IMR-90 (cell line): ENCODE results near the gene PDE4B. TPM values are rescaled to one million over a fixed set of nuclear protein-coding genes. Genes with fewer than 3 reads are reported as not detected.

ENCODE experiments used
- ATAC-seq: fragments of 200-7000 bp; cut with Tn5 transposase; 2 replicates; pipeline ENCODE4 v1.9.1; 2020; ENCODE audit warnings: low read depth, mild to moderate bottlenecking, moderate library complexity
- BruUV-seq: library from RNA; stranded (reverse); fragments of 400-500 nt; replicated peaks from 2 replicates; lab custom pipeline; 2021; lab: Mats Ljungman, UMichigan
- CTCF ChIA-PET: fragments of 300-600 bp; formaldehyde crosslinking; extraction: SDS; loops from one replicate; lab custom pipeline; 2021; ENCODE audit warnings: antibody characterized with exemption; lab: Yijun Ruan, JAX
- POLR2A ChIA-PET: fragments of 300-600 bp; sonication (Branson Sonifier 250); formaldehyde crosslinking; loops from one replicate; lab custom pipeline; 2022; ENCODE audit warnings: antibody characterized with exemption; ENCODE audit not compliant: unreplicated experiment; lab: Charles Lee
- DNase-seq: peaks from one replicate; pipeline ENCODE4 v3.0.0; 2013
- H2AFZ ChIP-seq: replicated peaks from 2 replicates; pipeline ENCODE3; 2013; ENCODE audit warnings: low read length, mild to moderate bottlenecking; ENCODE audit not compliant: poor library complexity
- H2AK5ac ChIP-seq: 2 replicates; pipeline ENCODE4 v1.6.1; 2013; ENCODE audit warnings: low read depth, low read length, inconsistent platforms
- H2AK9ac ChIP-seq: replicated peaks from 2 replicates; pipeline ENCODE3; 2013; ENCODE audit warnings: mild to moderate bottlenecking, low read depth, low read length, moderate library complexity; ENCODE audit not compliant: poor library complexity
- H2BK120ac ChIP-seq: 2 replicates; pipeline ENCODE4 v1.6.1; 2013; ENCODE audit warnings: low read depth, low read length, inconsistent platforms
- H2BK15ac ChIP-seq: 3 replicates; pipeline ENCODE4 v1.6.1; 2013; ENCODE audit warnings: low read depth, low read length, inconsistent platforms
- H2BK20ac ChIP-seq: 2 replicates; pipeline ENCODE4 v1.6.1; 2013; ENCODE audit warnings: low read depth, mild to moderate bottlenecking, inconsistent platforms, low read length, moderate library complexity
- H2BK5ac ChIP-seq: 2 replicates; pipeline ENCODE4 v1.6.1; 2013; ENCODE audit warnings: mild to moderate bottlenecking, low read depth, low read length, inconsistent platforms; ENCODE audit not compliant: poor library complexity, severe bottlenecking
- H3K14ac ChIP-seq: replicated peaks from 2 replicates; pipeline ENCODE4 v1.6.1; 2013; ENCODE audit warnings: low read depth, low read length, inconsistent platforms
- H3K18ac ChIP-seq: 2 replicates; pipeline ENCODE4 v1.6.1; 2013; ENCODE audit warnings: low read depth, low read length, control low read depth
- H3K23ac ChIP-seq: 2 replicates; pipeline ENCODE4 v1.6.1; 2013; ENCODE audit warnings: low read depth, low read length, inconsistent platforms
- H3K27ac ChIP-seq: 2 replicates; pipeline ENCODE4 v1.5.1; 2013; ENCODE audit warnings: mild to moderate bottlenecking, control low read depth, low read length; ENCODE audit not compliant: insufficient read depth
- H3K27me3 ChIP-seq: 2 replicates; pipeline ENCODE4 v1.6.1; 2013; ENCODE audit warnings: low read length; ENCODE audit not compliant: control insufficient read depth, insufficient read depth
- H3K36me3 ChIP-seq: 2 replicates; pipeline ENCODE4 v1.6.1; 2013; ENCODE audit warnings: low read length, mixed read lengths; ENCODE audit not compliant: control insufficient read depth, insufficient read depth
- H3K4ac ChIP-seq: 2 replicates; pipeline ENCODE4 v1.6.1; 2013; ENCODE audit warnings: low read depth, low read length, inconsistent platforms
- H3K4me1 ChIP-seq: 2 replicates; pipeline ENCODE4 v1.6.1; 2013; ENCODE audit warnings: low read length, mixed read lengths; ENCODE audit not compliant: control insufficient read depth, insufficient read depth
- H3K4me2 ChIP-seq: 2 replicates; pipeline ENCODE4 v1.6.1; 2013; ENCODE audit warnings: low read depth, mild to moderate bottlenecking, control low read depth, low read length, moderate library complexity
- H3K4me3 ChIP-seq: 2 replicates; pipeline ENCODE4 v1.5.1; 2013; ENCODE audit warnings: low read depth, mild to moderate bottlenecking, control low read depth, low read length, moderate library complexity; ENCODE audit not compliant: insufficient read depth
- H3K56ac ChIP-seq: 2 replicates; pipeline ENCODE4 v1.6.1; 2013; ENCODE audit warnings: low read length, inconsistent platforms; ENCODE audit not compliant: insufficient read depth; ENCODE audit errors: extremely low read depth
- H3K79me1 ChIP-seq, 2 experiments: 2 replicates each; pipeline ENCODE4 v1.6.1; 2013; ENCODE audit warnings: low read length in 2 of 2, inconsistent platforms in 1 of 2, low read depth in 1 of 2
- H3K9ac ChIP-seq: 2 replicates; pipeline ENCODE4 v1.6.1; 2013; ENCODE audit warnings: low read depth, low read length, control low read depth
- H3K9me1 ChIP-seq: 2 replicates; pipeline ENCODE4 v1.6.1; 2013; ENCODE audit warnings: low read length, inconsistent platforms; ENCODE audit not compliant: insufficient read depth
- H3K9me3 ChIP-seq: 2 replicates; pipeline ENCODE4 v1.6.1; 2013; ENCODE audit warnings: low read length; ENCODE audit not compliant: control insufficient read depth, insufficient read depth
- H4K20me1 ChIP-seq: 2 replicates; pipeline ENCODE4 v1.6.1; 2013; ENCODE audit warnings: low read length, inconsistent platforms; ENCODE audit not compliant: insufficient read depth
- H4K5ac ChIP-seq: 2 replicates; pipeline ENCODE4 v1.6.1; 2013; ENCODE audit warnings: mild to moderate bottlenecking, low read depth, low read length, control low read depth
- H4K8ac ChIP-seq, 2 experiments: 2 replicates each; pipeline ENCODE4 v1.6.1; 2013; ENCODE audit warnings: low read depth in 2 of 2, low read length in 2 of 2, control low read depth in 1 of 2, inconsistent platforms in 1 of 2
- H4K91ac ChIP-seq: 2 replicates; pipeline ENCODE4 v1.6.1; 2013; ENCODE audit warnings: low read depth, low read length, inconsistent platforms; ENCODE audit not compliant: insufficient read depth
- BHLHE40 ChIP-seq: fragments of 150-350 bp; IDR thresholded peaks from 2 replicates; pipeline ENCODE4 v1.6.1; 2016; ENCODE audit warnings: mild to moderate bottlenecking, low read depth, low read length
- CEBPB ChIP-seq: IDR thresholded peaks from 2 replicates; pipeline ENCODE4 v1.6.1; 2012; ENCODE audit warnings: low read depth, low read length, improper control_type of control experiment
- CHD1 ChIP-seq: IDR thresholded peaks from 2 replicates; pipeline ENCODE4 v1.6.1; 2012; ENCODE audit warnings: low read depth, low read length, improper control_type of control experiment
- FOS ChIP-seq: fragments of 150-350 bp; IDR thresholded peaks from 2 replicates; pipeline ENCODE4 v1.6.1; 2016; ENCODE audit warnings: low read depth, low read length
- MAFK ChIP-seq: IDR thresholded peaks from 2 replicates; pipeline ENCODE4 v1.6.1; 2012; ENCODE audit warnings: low read depth, low read length, improper control_type of control experiment
- MAZ ChIP-seq: IDR thresholded peaks from 2 replicates; pipeline ENCODE4 v1.6.1; 2012; ENCODE audit warnings: low read depth, mild to moderate bottlenecking, low read length, improper control_type of control experiment, moderate library complexity, borderline replicate concordance
- NFE2L2 ChIP-seq: fragments of 150-350 bp; IDR thresholded peaks from 2 replicates; pipeline ENCODE4 v1.6.1; 2016; ENCODE audit warnings: low read depth, mild to moderate bottlenecking, low read length
- POLR2A ChIP-seq: IDR thresholded peaks from 2 replicates; pipeline ENCODE4 v1.6.1; 2012; ENCODE audit warnings: mild to moderate bottlenecking, low read depth, low read length
- RAD21 ChIP-seq: IDR thresholded peaks from 2 replicates; pipeline ENCODE4 v1.6.1; 2012; ENCODE audit warnings: low read length, improper control_type of control experiment
- RCOR1 ChIP-seq: IDR thresholded peaks from 2 replicates; pipeline ENCODE4 v1.6.1; 2012; ENCODE audit warnings: mild to moderate bottlenecking, low read length, improper control_type of control experiment; ENCODE audit not compliant: insufficient replicate concordance
- RFX5 ChIP-seq: IDR thresholded peaks from 2 replicates; pipeline ENCODE4 v1.8.0; 2012; ENCODE audit warnings: low read depth, mild to moderate bottlenecking, low read length, moderate library complexity
- SMC3 ChIP-seq: fragments of 150-350 bp; IDR thresholded peaks from 2 replicates; pipeline ENCODE4 v1.6.1; 2016; ENCODE audit warnings: low read depth, mild to moderate bottlenecking, antibody characterized with exemption, low read length, moderate library complexity
- WGBS, 2 experiments: methylation state at CpG; one replicate each; pipeline versions ENCODE4 v1.1.5 to v1.1.7; 2013; ENCODE audit warnings: missing lambda C conversion rate in 2 of 2; ENCODE audit not compliant: insufficient read length in 1 of 2; ENCODE audit errors: extremely low coverage in 2 of 2; 5-methylcytosine and 5-hydroxymethylcytosine counted together
- dilution Hi-C: fragments of 300-500 bp; cut with HindIII; formaldehyde crosslinking; loops from one replicate; pipeline ENCODE4 v1.14.3; 2018; ENCODE audit warnings: low sequenced_read_pairs; ENCODE audit not compliant: unreplicated experiment
- in situ Hi-C: fragments of 300-500 bp; cut with MboI; formaldehyde crosslinking; loops from 3 replicates; pipeline ENCODE4 v1.14.3; 2019; ENCODE audit warnings: low sequenced_read_pairs, inconsistent platforms, mixed read lengths
- intact Hi-C: fragments of 100-400 bp; cut with micrococcal nuclease; formaldehyde crosslinking; loops from 2 replicates; pipeline ENCODE4 v1.10.0; 2022
- polyA plus RNA-seq, 3 experiments: library from polyadenylated mRNA; depleted of rRNA; stranded (reverse); fragments of >200 nt; gene quantifications; 2 replicates each; pipeline ENCODE4 v1.2.3, GENCODE V29; 2012; ENCODE audit warnings: low replicate concordance in 1 of 3
- total RNA-seq: library from RNA; depleted of rRNA; stranded (reverse); fragments of >200 nt; gene quantifications from 2 replicates; pipeline ENCODE4 v1.2.3, GENCODE V29; 2012
- TF ChIP-seq, protein P1 (sequence below): fragments of 150-350 bp; IDR thresholded peaks from 2 replicates; pipeline ENCODE4 v1.6.1; 2016; ENCODE audit warnings: low read depth, mild to moderate bottlenecking, low read length, moderate library complexity, borderline replicate concordance
- TF ChIP-seq, protein P2 (sequence below): fragments of 150-350 bp; IDR thresholded peaks from 2 replicates; pipeline ENCODE4 v1.6.1; 2017; ENCODE audit warnings: mild to moderate bottlenecking, antibody characterized with exemption, low read length, low read depth
- TF ChIP-seq, protein P3 (sequence below): conservative IDR thresholded peaks from 2 replicates; pipeline ENCODE4 v1.5.1; 2012; ENCODE audit warnings: mild to moderate bottlenecking, low read depth, low read length, improper control_type of control experiment

Gene PDE4B
- total and polyA plus RNA-seq, 2 of the 4 experiments (the other 2 are of a cell fraction) = 5.8 to 21.3 TPM

DNA sequence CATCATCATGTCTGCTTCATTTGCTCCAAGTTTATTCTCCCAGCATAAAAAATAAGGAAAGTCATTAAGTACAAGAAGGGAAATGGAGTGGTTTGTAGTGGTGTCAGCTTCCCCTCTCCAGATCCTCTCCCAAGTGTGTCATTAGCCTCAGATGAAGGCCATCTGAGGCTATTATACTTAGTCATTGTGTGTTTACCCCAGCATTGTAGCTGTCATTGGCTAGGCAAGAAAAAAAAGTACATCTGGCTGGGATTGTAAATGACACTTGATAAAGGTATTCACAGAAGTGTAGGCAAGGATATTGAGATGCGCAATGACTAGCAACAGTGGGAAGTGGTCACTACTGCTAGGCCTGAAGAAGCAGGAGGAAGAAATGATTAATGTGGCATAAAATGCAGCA lies 424.3 kb downstream of the PDE4B start:
- Histone ChIP-seq H3K36me3 (no peaks in the 10 kb centered on the region), H3K4ac (no peak overlapping the region), H4K91ac (no peak overlapping the region), H3K9me3 (no peaks in the 10 kb centered on the region), H2BK5ac (no peak overlapping the region), H3K27ac (no peak overlapping the region), H2AFZ (no peak overlapping the region), H2BK120ac (no peak overlapping the region), H3K4me3 (no peak overlapping the region), H3K4me2 (no peak overlapping the region), H4K5ac (no peak overlapping the region), H3K79me1 (no peaks in the 10 kb centered on the region), H3K9me1 (peaks cover 5% of the 10 kb centered on the region; the same call in 1 of the 2 replicates), H4K20me1 (no peaks in the 10 kb centered on the region), H3K4me1 (no peaks in the 10 kb centered on the region; the same call in 1 of the 2 replicates), H3K27me3 (no peaks in the 10 kb centered on the region; the same call in 1 of the 2 replicates), H2BK20ac (no peak overlapping the region), H3K56ac (no peak overlapping the region), H2AK9ac (no peak overlapping the region), H3K18ac (no peak overlapping the region), H3K14ac (no peak overlapping the region), H3K9ac (no peak overlapping the region), H3K23ac (no peak overlapping the region), H2AK5ac (no peak overlapping the region), H2BK15ac (no peak overlapping the region), H4K8ac (no peak overlapping the region)
- BruUV-seq = no TSS peak
- POLR2A ChIA-PET = no interaction called here
- CTCF ChIA-PET = interaction anchor here (1.1 to 1.5 kb wide), 2 partner anchors 8 to 26 kb away, joined by 3 to 4 read pairs; no protein-coding TSS in a partner anchor
- ATAC-seq (peak; percentile 49), DNase-seq (peak; percentile 79)
- dilution Hi-C loops = no loop called here
- 83% methylated on average over 1 of the region's 1 CpG; no CpG with 5 or more reads in 1 of the 2 experiments for WGBS, 2 experiments
- intact Hi-C loops = no loop called here
- TF ChIP-seq BHLHE40 = no peak
- no peak for TF ChIP-seq FOS
- TF ChIP-seq POLR2A = no peak
- TF ChIP-seq MAFK = no peak
- no peak for TF ChIP-seq RCOR1
- TF ChIP-seq RAD21 = no peak
- TF ChIP-seq, protein P1, sequence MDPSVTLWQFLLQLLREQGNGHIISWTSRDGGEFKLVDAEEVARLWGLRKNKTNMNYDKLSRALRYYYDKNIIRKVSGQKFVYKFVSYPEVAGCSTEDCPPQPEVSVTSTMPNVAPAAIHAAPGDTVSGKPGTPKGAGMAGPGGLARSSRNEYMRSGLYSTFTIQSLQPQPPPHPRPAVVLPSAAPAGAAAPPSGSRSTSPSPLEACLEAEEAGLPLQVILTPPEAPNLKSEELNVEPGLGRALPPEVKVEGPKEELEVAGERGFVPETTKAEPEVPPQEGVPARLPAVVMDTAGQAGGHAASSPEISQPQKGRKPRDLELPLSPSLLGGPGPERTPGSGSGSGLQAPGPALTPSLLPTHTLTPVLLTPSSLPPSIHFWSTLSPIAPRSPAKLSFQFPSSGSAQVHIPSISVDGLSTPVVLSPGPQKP = no peak
- TF ChIP-seq RFX5 = no peak
- TF ChIP-seq, protein P2, sequence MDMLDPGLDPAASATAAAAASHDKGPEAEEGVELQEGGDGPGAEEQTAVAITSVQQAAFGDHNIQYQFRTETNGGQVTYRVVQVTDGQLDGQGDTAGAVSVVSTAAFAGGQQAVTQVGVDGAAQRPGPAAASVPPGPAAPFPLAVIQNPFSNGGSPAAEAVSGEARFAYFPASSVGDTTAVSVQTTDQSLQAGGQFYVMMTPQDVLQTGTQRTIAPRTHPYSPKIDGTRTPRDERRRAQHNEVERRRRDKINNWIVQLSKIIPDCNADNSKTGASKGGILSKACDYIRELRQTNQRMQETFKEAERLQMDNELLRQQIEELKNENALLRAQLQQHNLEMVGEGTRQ = no peak
- no peak for TF ChIP-seq CHD1
- TF ChIP-seq, protein P3, sequence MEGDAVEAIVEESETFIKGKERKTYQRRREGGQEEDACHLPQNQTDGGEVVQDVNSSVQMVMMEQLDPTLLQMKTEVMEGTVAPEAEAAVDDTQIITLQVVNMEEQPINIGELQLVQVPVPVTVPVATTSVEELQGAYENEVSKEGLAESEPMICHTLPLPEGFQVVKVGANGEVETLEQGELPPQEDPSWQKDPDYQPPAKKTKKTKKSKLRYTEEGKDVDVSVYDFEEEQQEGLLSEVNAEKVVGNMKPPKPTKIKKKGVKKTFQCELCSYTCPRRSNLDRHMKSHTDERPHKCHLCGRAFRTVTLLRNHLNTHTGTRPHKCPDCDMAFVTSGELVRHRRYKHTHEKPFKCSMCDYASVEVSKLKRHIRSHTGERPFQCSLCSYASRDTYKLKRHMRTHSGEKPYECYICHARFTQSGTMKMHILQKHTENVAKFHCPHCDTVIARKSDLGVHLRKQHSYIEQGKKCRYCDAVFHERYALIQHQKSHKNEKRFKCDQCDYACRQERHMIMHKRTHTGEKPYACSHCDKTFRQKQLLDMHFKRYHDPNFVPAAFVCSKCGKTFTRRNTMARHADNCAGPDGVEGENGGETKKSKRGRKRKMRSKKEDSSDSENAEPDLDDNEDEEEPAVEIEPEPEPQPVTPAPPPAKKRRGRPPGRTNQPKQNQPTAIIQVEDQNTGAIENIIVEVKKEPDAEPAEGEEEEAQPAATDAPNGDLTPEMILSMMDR = no peak
- TF ChIP-seq NFE2L2 = no peak
- no peak for TF ChIP-seq MAZ
- TF ChIP-seq CEBPB = no peak; the same call in 1 of the 2 replicates
- no peak for TF ChIP-seq SMC3
- in situ Hi-C loops = no loop called here
